ENCODE results near the gene TPP2. TPM values are rescaled to one million over a fixed set of nuclear protein-coding genes. Genes with fewer than 3 reads are reported as not detected.

The TPP2 gene
- total RNA-seq, result 31.4 and 33.1 TPM in 2 replicates

DNA sequence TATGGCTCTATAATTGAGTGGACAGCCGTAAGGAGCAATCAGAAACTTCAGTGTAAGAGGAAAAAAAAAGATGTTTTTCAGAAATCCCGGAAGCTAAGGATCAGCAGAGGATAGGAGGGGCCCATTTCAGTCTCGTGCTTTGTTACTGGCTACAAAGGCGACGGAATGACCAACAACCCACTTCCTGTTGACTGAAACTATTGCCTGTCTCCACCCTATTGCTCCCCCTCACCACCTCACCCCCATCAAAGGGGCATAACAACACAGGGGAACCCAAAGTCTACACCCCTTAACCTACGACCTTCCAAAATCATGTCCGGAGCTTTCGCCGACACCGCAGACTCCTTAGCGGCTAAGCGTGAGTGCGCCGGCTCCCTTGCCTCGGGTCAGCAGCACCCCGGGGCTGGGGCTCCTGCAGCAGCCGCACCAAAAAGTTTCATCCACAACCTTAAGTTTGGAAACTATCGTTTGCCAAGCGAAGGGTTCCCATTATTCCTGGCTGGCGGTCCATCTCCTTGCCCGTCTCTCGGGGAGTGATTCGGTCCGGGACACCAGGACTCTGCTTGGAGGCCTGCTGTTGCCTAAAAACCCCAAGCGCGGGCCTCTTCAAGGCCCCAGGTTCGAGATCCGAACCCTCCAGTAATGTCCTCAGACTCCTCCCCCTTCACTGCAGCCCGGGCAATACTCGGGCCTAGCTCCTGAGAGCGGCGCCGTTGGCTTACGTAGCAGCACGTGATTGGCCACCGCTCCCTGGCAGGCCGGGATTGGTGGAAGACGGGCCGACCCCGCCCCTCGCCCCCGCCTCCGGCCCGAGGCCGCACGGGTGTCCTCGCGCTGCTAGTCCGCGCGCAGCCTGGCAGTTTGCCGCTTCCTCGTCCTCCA is at the start of gene TPP2:
Gene TPP2 (plus strand): TSS at position 840 of the 882 bp plus-strand sequence. CDS start 53 bp downstream, outside the sequence.

DNA sequence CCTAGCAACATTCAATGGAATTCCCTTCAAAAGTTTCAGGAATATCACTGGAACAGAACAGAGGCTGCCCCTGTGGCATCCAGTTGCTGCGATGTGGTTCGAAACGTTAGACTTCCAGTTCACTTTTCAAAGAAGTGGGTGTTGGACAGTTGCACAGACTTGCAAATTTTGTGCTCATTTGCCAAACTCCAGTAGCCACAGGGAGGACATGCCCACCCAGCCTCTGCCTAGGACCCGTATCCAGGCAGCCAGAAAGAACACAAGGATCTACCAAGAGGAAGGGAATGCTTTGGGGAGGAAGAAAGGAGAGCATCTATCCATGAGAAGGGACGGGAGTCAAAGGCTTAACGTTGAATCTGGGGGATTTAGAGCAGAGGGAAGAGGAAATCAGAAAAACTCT is 98.2 kb downstream of the TPP2 start, which contains the start of gene METTL21C:
Gene METTL21C (minus strand): TSS at position 108 of the 400 bp plus-strand sequence. CDS start 546 bp downstream, outside the sequence.

Other genes with a start within 250 kb of the TPP2 start
- 0.05 and 0.06 TPM in 2 replicates for gene FGF14, start 194.9 kb upstream of the TPP2 start, total RNA-seq
- gene METTL21C, start 98.1 kb downstream of the TPP2 start, total RNA-seq, result 0.20 TPM in 1 of 2 replicates, not detected in the other
- 5.0 and 8.2 TPM in 2 replicates for gene TEX30, start 176.8 kb downstream of the TPP2 start, total RNA-seq
- gene POGLUT2, start 202.0 kb downstream of the TPP2 start, total RNA-seq, result 23.1 and 25.1 TPM in 2 replicates
- gene BIVM, start 202.1 kb downstream of the TPP2 start, total RNA-seq, result 15.2 and 15.9 TPM in 2 replicates
- gene ERCC5, start 249.0 kb downstream of the TPP2 start, total RNA-seq, result 58.0 and 77.6 TPM in 2 replicates

Data from cardiac ventricle fibroblast (primary cell).